ENCODE data around the gene ALAD. TPM values are rescaled to one million over a fixed set of nuclear protein-coding genes. Genes with fewer than 3 reads are reported as not detected.

The ALAD gene
- polyA plus RNA-seq, 1 donor from 2014 or later: 42.9 TPM

DNA sequence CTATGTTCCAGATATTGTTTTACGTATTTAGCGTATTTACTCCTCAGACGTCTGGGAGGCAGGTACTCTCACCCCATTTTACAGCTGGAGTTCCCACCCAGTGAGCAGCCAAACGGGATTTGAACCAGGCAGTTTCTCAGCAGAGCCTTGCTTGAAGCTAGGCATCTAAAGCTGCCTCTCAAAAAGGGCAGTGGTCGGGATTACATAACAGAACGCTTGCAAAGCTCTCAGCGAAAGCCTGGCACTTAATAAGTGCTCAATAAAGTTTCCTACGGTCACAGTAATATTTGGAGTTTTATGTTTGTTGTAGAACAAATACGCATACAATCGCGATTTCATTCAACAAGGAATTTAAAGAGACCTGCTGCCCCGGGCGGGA, 52.0 kb downstream of the ALAD start:
- H3F3A ChIP-seq (ENCODE audit: insufficient read depth, low read length, poor library complexity, severe bottlenecking): no peaks in the 10 kb centered on the region
- H4K20me1 ChIP-seq (ENCODE audit: insufficient read depth): no peaks in the 10 kb centered on the region
- H3K79me2 ChIP-seq (replicated peaks; ENCODE audit: insufficient read depth, low read length): no peaks in the 10 kb centered on the region
- peak overlapping the region; percentile 39 for H3K4me3 ChIP-seq (ENCODE audit: low read length)
- H3K9me2 ChIP-seq (ENCODE audit: insufficient read depth, low read length): no peaks in the 10 kb centered on the region
- no peak overlapping the region for H2AFZ ChIP-seq (ENCODE audit: low read depth, low read length)
- no peak overlapping the region for H3K4me2 ChIP-seq (ENCODE audit: low read length)
- TF ChIP-seq EZH2 (IDR thresholded peaks at IDR 0.05; ENCODE audit: borderline replicate concordance, insufficient read depth, low read length, poor library complexity, severe bottlenecking): no peak
- TF ChIP-seq SMC3 (conservative IDR thresholded peaks at IDR 0.05; ENCODE audit: poor library complexity): no peak
- no peak for TF ChIP-seq TAF1 (IDR thresholded peaks at IDR 0.05; ENCODE audit: low read depth)
- TF ChIP-seq EP300 (conservative IDR thresholded peaks at IDR 0.05; ENCODE audit: poor library complexity, severe bottlenecking): no peak
- no peak for TF ChIP-seq POLR2AphosphoS5 (IDR thresholded peaks at IDR 0.05)
- no peak overlapping the region for H3K9ac ChIP-seq (ENCODE audit: low read length)
- H3K9me3 ChIP-seq (ENCODE audit: low read length): no peaks in the 10 kb centered on the region
- no peaks in the 10 kb centered on the region for H3K36me3 ChIP-seq (ENCODE audit: insufficient read depth, low read length)
- peaks cover 50% of the 10 kb centered on the region for H3K27me3 ChIP-seq (ENCODE audit: insufficient read depth, low read depth, low read length)
- no peak overlapping the region for H3K27ac ChIP-seq (ENCODE audit: low read length)

GRCh38 chr9:113348437-113348836, 52.6 kb downstream of the ALAD start:
- TF ChIP-seq SMC3 (conservative IDR thresholded peaks at IDR 0.05; ENCODE audit: poor library complexity): no peak
- no peak for TF ChIP-seq CTCF (IDR thresholded peaks at IDR 0.05; ENCODE audit: poor library complexity, severe bottlenecking)
- TF ChIP-seq MXI1 (conservative IDR thresholded peaks at IDR 0.05; ENCODE audit: poor library complexity, severe bottlenecking): no peak
- TF ChIP-seq, protein P1, sequence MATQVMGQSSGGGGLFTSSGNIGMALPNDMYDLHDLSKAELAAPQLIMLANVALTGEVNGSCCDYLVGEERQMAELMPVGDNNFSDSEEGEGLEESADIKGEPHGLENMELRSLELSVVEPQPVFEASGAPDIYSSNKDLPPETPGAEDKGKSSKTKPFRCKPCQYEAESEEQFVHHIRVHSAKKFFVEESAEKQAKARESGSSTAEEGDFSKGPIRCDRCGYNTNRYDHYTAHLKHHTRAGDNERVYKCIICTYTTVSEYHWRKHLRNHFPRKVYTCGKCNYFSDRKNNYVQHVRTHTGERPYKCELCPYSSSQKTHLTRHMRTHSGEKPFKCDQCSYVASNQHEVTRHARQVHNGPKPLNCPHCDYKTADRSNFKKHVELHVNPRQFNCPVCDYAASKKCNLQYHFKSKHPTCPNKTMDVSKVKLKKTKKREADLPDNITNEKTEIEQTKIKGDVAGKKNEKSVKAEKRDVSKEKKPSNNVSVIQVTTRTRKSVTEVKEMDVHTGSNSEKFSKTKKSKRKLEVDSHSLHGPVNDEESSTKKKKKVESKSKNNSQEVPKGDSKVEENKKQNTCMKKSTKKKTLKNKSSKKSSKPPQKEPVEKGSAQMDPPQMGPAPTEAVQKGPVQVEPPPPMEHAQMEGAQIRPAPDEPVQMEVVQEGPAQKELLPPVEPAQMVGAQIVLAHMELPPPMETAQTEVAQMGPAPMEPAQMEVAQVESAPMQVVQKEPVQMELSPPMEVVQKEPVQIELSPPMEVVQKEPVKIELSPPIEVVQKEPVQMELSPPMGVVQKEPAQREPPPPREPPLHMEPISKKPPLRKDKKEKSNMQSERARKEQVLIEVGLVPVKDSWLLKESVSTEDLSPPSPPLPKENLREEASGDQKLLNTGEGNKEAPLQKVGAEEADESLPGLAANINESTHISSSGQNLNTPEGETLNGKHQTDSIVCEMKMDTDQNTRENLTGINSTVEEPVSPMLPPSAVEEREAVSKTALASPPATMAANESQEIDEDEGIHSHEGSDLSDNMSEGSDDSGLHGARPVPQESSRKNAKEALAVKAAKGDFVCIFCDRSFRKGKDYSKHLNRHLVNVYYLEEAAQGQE (IDR thresholded peaks at IDR 0.05; ENCODE audit: borderline replicate concordance): no peak
- no peak for TF ChIP-seq EZH2 (IDR thresholded peaks at IDR 0.05; ENCODE audit: borderline replicate concordance, insufficient read depth, low read length, poor library complexity, severe bottlenecking)
- no peak overlapping the region for H3K9ac ChIP-seq (ENCODE audit: low read length)
- no peak overlapping the region for H3K27ac ChIP-seq (ENCODE audit: low read length)
- no peaks in the 10 kb centered on the region for H3K79me2 ChIP-seq (replicated peaks; ENCODE audit: insufficient read depth, low read length)
- H3K9me2 ChIP-seq (ENCODE audit: insufficient read depth, low read length): no peaks in the 10 kb centered on the region
- H3F3A ChIP-seq (ENCODE audit: insufficient read depth, low read length, poor library complexity, severe bottlenecking): no peaks in the 10 kb centered on the region
- no peak overlapping the region for H3K4me2 ChIP-seq (ENCODE audit: low read length)
- no peaks in the 10 kb centered on the region for H3K9me3 ChIP-seq (ENCODE audit: low read length)
- H3K4me3 ChIP-seq (ENCODE audit: low read length): no peak overlapping the region
- no peaks in the 10 kb centered on the region for H3K36me3 ChIP-seq (ENCODE audit: insufficient read depth, low read length)
- H4K20me1 ChIP-seq (ENCODE audit: insufficient read depth): no peaks in the 10 kb centered on the region
- peaks cover 50% of the 10 kb centered on the region for H3K27me3 ChIP-seq (ENCODE audit: insufficient read depth, low read depth, low read length)
- no peak overlapping the region for H2AFZ ChIP-seq (ENCODE audit: low read depth, low read length)

GRCh38 chr9:113345671-113346070, 55.4 kb downstream of the ALAD start:
- no peak overlapping the region for H3K4me2 ChIP-seq (ENCODE audit: low read length)
- no peak overlapping the region for H3K9ac ChIP-seq (ENCODE audit: low read length)
- H3F3A ChIP-seq (ENCODE audit: insufficient read depth, low read length, poor library complexity, severe bottlenecking): no peaks in the 10 kb centered on the region
- no peak overlapping the region for H3K27ac ChIP-seq (ENCODE audit: low read length)
- H3K9me2 ChIP-seq (ENCODE audit: insufficient read depth, low read length): no peaks in the 10 kb centered on the region
- H4K20me1 ChIP-seq (ENCODE audit: insufficient read depth): no peaks in the 10 kb centered on the region
- TF ChIP-seq, protein P1 (IDR thresholded peaks at IDR 0.05; ENCODE audit: borderline replicate concordance): no peak
- TF ChIP-seq SMC3 (conservative IDR thresholded peaks at IDR 0.05; ENCODE audit: poor library complexity) (no peak), TAF1 (IDR thresholded peaks at IDR 0.05; ENCODE audit: low read depth) (no peak)
- H3K4me3 ChIP-seq (ENCODE audit: low read length): no peak overlapping the region
- H3K36me3 ChIP-seq (ENCODE audit: insufficient read depth, low read length): no peaks in the 10 kb centered on the region
- H2AFZ ChIP-seq (ENCODE audit: low read depth, low read length): no peak overlapping the region
- H3K27me3 ChIP-seq (ENCODE audit: insufficient read depth, low read depth, low read length): peaks cover 36% of the 10 kb centered on the region
- no peaks in the 10 kb centered on the region for H3K9me3 ChIP-seq (ENCODE audit: low read length)
- H3K79me2 ChIP-seq (replicated peaks; ENCODE audit: insufficient read depth, low read length): no peaks in the 10 kb centered on the region
